HCT116 (cell line): ENCODE results near the gene TBC1D21. TPM values are rescaled to one million over a fixed set of nuclear protein-coding genes. Genes with fewer than 3 reads are reported as not detected.

ENCODE experiments used
- ATAC-seq: fragments of 200-7000 bp; cut with Tn5 transposase; 2 replicates; pipeline ENCODE4 v1.9.1; 2020; ENCODE audit warnings: mild to moderate bottlenecking, moderate library complexity
- BruUV-seq: library from RNA; stranded (reverse); fragments of 400-500 nt; replicated peaks from 2 replicates; lab custom pipeline; 2021; lab: Mats Ljungman, UMichigan
- CTCF ChIA-PET: fragments of 300-600 bp; sonication (Branson Sonifier 250); formaldehyde crosslinking; loops from one replicate; lab custom pipeline; 2021; ENCODE audit warnings: antibody characterized with exemption; lab: Charles Lee
- POLR2A ChIA-PET: fragments of 300-600, 350-600 bp; sonication (Branson Sonifier 250); formaldehyde crosslinking; loops from one replicate; lab custom pipeline; 2021; ENCODE audit warnings: antibody characterized with exemption; lab: Charles Lee
- RAD21 ChIA-PET, 2 experiments: fragments of 300-600 bp; sonication (Branson Sonifier 250); formaldehyde crosslinking; loops; one replicate each; lab custom pipeline; 2023; ENCODE audit warnings: low total read pairs in 2 of 2; ENCODE audit not compliant: uncharacterized antibody in 2 of 2, unreplicated experiment in 2 of 2, low non-redundant PET in 1 of 2; lab: Charles Lee
- DNase-seq: peaks from one replicate; pipeline ENCODE4 v3.0.0-alpha.2; 2010; ENCODE audit warnings: low read depth, low spot score
- H2AFZ ChIP-seq: fragments of 200-600 bp; shearing (Covaris generic), sonication (generic); 2 replicates; pipeline ENCODE4 v1.6.1; 2017; ENCODE audit warnings: low read depth, mixed run types, mixed read lengths, antibody characterized with exemption, low read length; ENCODE audit not compliant: poor library complexity, severe bottlenecking
- H3K27ac ChIP-seq: 2 replicates; pipeline ENCODE4 v1.5.1; 2012; ENCODE audit warnings: low read depth, low read length
- H3K27me3 ChIP-seq: fragments of 200-600 bp; sonication (generic); 2 replicates; pipeline ENCODE4 v1.6.1; 2016; ENCODE audit warnings: mixed run types, low read length, mixed read lengths; ENCODE audit not compliant: insufficient read depth
- H3K36me3 ChIP-seq, 2 experiments: fragments of 200-500 bp in 1 of 2; fragments of 200-600 bp in 1 of 2; sonication (Bioruptor generic) in 1 of 2; sonication (generic) in 1 of 2; 2 replicates each; pipeline versions ENCODE4 v1.5.1 to v1.6.1; 2014 to 2016; ENCODE audit warnings: low read length in 2 of 2, inconsistent platforms in 1 of 2, mixed read lengths in 1 of 2, mixed run types in 1 of 2; ENCODE audit not compliant: insufficient read depth in 2 of 2, control insufficient read depth in 1 of 2
- H3K4me1 ChIP-seq, 2 experiments: fragments of 200-600 bp in 1 of 2; sonication (generic) in 1 of 2; 2 replicates each; pipeline versions ENCODE4 v1.5.1 to v1.6.1; 2012 to 2017; ENCODE audit warnings: low read length in 2 of 2, inconsistent platforms in 1 of 2, mild to moderate bottlenecking in 1 of 2, mixed read lengths in 1 of 2, mixed run types in 1 of 2, moderate library complexity in 1 of 2; ENCODE audit not compliant: insufficient read depth in 2 of 2, control insufficient read depth in 1 of 2
- H3K4me2 ChIP-seq: fragments of 200-600 bp; sonication (generic); 2 replicates; pipeline ENCODE4 v1.6.1; 2017; ENCODE audit warnings: mixed run types, low read length, mixed read lengths
- H3K4me3 ChIP-seq, 2 experiments: fragments of 200-600 bp in 1 of 2; sonication (generic) in 1 of 2; replicated peaks in 1 of 2; 2 replicates each; pipeline ENCODE4 v1.5.1; 2011 to 2016; ENCODE audit warnings: low read length in 2 of 2, control low read depth in 1 of 2, low read depth in 1 of 2, mild to moderate bottlenecking in 1 of 2, mixed read lengths in 1 of 2, mixed run types in 1 of 2
- H3K79me2 ChIP-seq: fragments of 200-600 bp; sonication (generic); 2 replicates; pipeline ENCODE4 v1.6.1; 2017; ENCODE audit warnings: mild to moderate bottlenecking, mixed run types, low read length, moderate library complexity, mixed read lengths; ENCODE audit not compliant: insufficient read depth
- H3K9ac ChIP-seq: fragments of 200-600 bp; sonication (generic); 2 replicates; pipeline ENCODE4 v1.6.1; 2016; ENCODE audit warnings: low read length, mixed read lengths
- H3K9me2 ChIP-seq: fragments of 200-600 bp; sonication (generic), shearing (Covaris generic); 2 replicates; pipeline ENCODE4 v1.6.1; 2017; ENCODE audit warnings: mixed run types, mild to moderate bottlenecking, moderate library complexity; ENCODE audit not compliant: insufficient read depth
- H3K9me3 ChIP-seq, 2 experiments: fragments of 200-500 bp in 1 of 2; fragments of 200-600 bp in 1 of 2; sonication (Bioruptor generic) in 1 of 2; sonication (generic) in 1 of 2; 2 replicates each; pipeline ENCODE4 v1.6.1; 2014 to 2017; ENCODE audit warnings: low read length in 2 of 2, mixed read lengths in 2 of 2, inconsistent platforms in 1 of 2, low read depth in 1 of 2, mild to moderate bottlenecking in 1 of 2, mixed run types in 1 of 2, moderate library complexity in 1 of 2; ENCODE audit not compliant: control insufficient read depth in 1 of 2, insufficient read depth in 1 of 2
- H4K20me1 ChIP-seq: fragments of 200-600 bp; sonication (generic), shearing (Covaris generic); 2 replicates; pipeline ENCODE4 v1.6.1; 2017; ENCODE audit warnings: mixed run types, mild to moderate bottlenecking, moderate library complexity; ENCODE audit not compliant: insufficient read depth
- ATF3 ChIP-seq: IDR thresholded peaks from 2 replicates; pipeline ENCODE4 v1.6.1; 2012
- EZH2 ChIP-seq: fragments of 200-600 bp; sonication (generic); IDR thresholded peaks from 2 replicates; pipeline ENCODE4 v1.6.1; 2017; ENCODE audit warnings: antibody characterized with exemption, mixed run types
- EZH2phosphoT487 ChIP-seq: fragments of 200-600 bp; IDR thresholded peaks from 2 replicates; pipeline ENCODE4 v1.6.1; 2018; ENCODE audit warnings: antibody characterized with exemption, borderline replicate concordance
- FOSL1 ChIP-seq: IDR thresholded peaks from 2 replicates; pipeline ENCODE4 v1.6.1; 2012; ENCODE audit warnings: low read depth
- POLR2A ChIP-seq: IDR thresholded peaks from 2 replicates; pipeline ENCODE4 v1.7.0; 2011; ENCODE audit warnings: borderline replicate concordance; ENCODE audit not compliant: insufficient read depth, insufficient read length; ENCODE audit errors: extremely low read depth
- POLR2AphosphoS5 ChIP-seq: IDR thresholded peaks from 2 replicates; pipeline ENCODE4 v1.6.1; 2011; ENCODE audit warnings: mild to moderate bottlenecking, low read depth, low read length, moderate library complexity
- SP1 ChIP-seq: IDR thresholded peaks from 2 replicates; pipeline ENCODE4 v1.6.1; 2012; ENCODE audit warnings: low read depth
- SRF ChIP-seq: IDR thresholded peaks from 2 replicates; pipeline ENCODE4 v1.6.1; 2012; ENCODE audit warnings: low read depth
- ZNF274 ChIP-seq: fragments of 200-500 bp; sonication (Bioruptor generic); IDR thresholded peaks from 2 replicates; pipeline ENCODE4 v1.6.1; 2014; ENCODE audit warnings: mild to moderate bottlenecking, low read depth, low read length, inconsistent platforms
- intact Hi-C: fragments of 100-400 bp; cut with micrococcal nuclease; formaldehyde crosslinking; loops from 2 replicates; pipeline ENCODE4 v1.10.0; 2022
- total RNA-seq: library from RNA; stranded (reverse); gene quantifications from one replicate; pipeline ENCODE4 v1.2.1, GENCODE V29; 2021; ENCODE audit not compliant: unreplicated experiment

TBC1D21 gene
- total RNA-seq, 1 experiment from 2014 or later = not detected

DNA sequence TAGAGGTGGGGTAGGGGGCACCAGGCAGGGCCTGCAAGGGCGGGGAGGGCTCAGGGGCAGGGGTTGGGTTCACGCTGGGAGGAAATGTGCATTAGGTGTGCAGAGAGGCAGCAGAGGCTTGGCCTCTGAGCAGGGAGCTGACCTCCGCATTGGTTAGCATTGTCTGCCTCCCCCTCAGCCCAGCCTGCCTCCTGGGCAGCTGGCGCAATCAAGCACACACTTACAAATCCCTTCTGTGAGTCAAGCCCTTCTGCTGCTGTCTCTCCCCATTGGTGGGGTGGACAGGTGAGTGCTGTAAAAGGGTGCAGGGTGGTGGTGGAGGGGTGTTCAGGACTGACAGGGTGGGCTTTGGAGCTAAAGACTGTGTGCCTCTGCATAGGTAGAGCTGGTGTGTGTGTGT, 62.2 kb downstream of the TBC1D21 start:
- Histone ChIP-seq H3K9ac (no peak overlapping the region), H3K27ac (no peak overlapping the region), H2AFZ (no peak overlapping the region), H3K9me2 (no peaks in the 10 kb centered on the region), H3K27me3 (no peaks in the 10 kb centered on the region), H3K4me3 (no peak overlapping the region), H3K36me3 (no peaks in the 10 kb centered on the region), H3K79me2 (no peaks in the 10 kb centered on the region), H3K4me2 (no peak overlapping the region), H3K9me3 (no peaks in the 10 kb centered on the region), H3K4me1 (peaks cover 0 to 1% of the 10 kb centered on the region in 2 experiments; a peak in 1 of 4 replicates), H4K20me1 (no peaks in the 10 kb centered on the region)
- no peak for DNase-seq
- intact Hi-C loops = no loop called here
- ChIA-PET POLR2A (interaction anchor here (0.6 kb wide), 1 partner anchor 18 kb away, joined by 3 read pairs; no protein-coding TSS in a partner anchor), RAD21 (no interaction called here), CTCF (interaction anchor here (1.0 to 1.9 kb wide), 3 partner anchors 8 to 61 kb away, joined by 3 to 9 read pairs (median 4); no protein-coding TSS in a partner anchor)
- TF ChIP-seq POLR2A = no peak
- BruUV-seq = no TSS peak
- no peak for ATAC-seq

DNA sequence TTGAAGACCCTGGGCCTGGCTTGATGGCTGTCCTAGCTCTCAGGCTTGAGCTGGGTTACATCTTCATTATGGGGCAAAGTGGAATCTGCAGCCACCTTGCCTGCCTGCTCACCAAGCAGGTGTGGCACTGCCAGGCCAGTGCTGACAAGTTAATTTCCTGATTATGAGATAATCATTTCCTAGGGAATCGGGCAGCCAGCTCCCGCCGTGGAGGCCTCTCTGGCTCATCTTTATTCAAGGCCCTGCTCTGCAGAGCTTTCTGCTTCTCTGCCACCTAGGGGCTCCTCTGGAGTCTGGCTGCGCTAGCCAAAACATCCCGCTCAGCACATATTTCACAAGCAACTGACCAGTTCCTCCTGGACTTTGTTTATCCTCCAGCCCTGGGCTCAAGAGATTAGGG, 62.8 kb downstream of the TBC1D21 start:
- CTCF ChIA-PET = interaction anchor here (1.0 to 1.9 kb wide), 3 partner anchors 8 to 62 kb away, joined by 3 to 9 read pairs (median 4); no protein-coding TSS in a partner anchor

More for the DNA sequence above, 62.8 kb downstream of the TBC1D21 start:
- no peaks in the 10 kb centered on the region for H3K9me3 ChIP-seq
- BruUV-seq = no TSS peak
- POLR2A ChIA-PET = interaction anchor here (0.6 kb wide), 1 partner anchor 18 kb away, joined by 3 read pairs; no protein-coding TSS in a partner anchor
- ATAC-seq = no peak
- no peak overlapping the region for H3K4me3 ChIP-seq
- H3K79me2 ChIP-seq = no peaks in the 10 kb centered on the region
- peaks cover 0 to 8% of the 10 kb centered on the region in 2 experiments; a peak in 2 of 4 replicates for H3K4me1 ChIP-seq
- H2AFZ ChIP-seq = no peak overlapping the region
- no peaks in the 10 kb centered on the region for H3K36me3 ChIP-seq
- no peak for DNase-seq
- intact Hi-C loops = no loop called here
- H3K27me3 ChIP-seq = no peaks in the 10 kb centered on the region
- H3K9me2 ChIP-seq = no peaks in the 10 kb centered on the region
- no peaks in the 10 kb centered on the region for H4K20me1 ChIP-seq
- H3K27ac ChIP-seq = no peak overlapping the region
- RAD21 ChIA-PET = no interaction called here
- no peak overlapping the region for H3K4me2 ChIP-seq
- no peak overlapping the region for H3K9ac ChIP-seq
- TF ChIP-seq ATF3 = no peak
- TF ChIP-seq SRF = no peak
- no peak for TF ChIP-seq FOSL1
- no peak for TF ChIP-seq ZNF274
- no peak for TF ChIP-seq POLR2AphosphoS5
- no peak for TF ChIP-seq EZH2phosphoT487
- no peak for TF ChIP-seq SP1
- no peak for TF ChIP-seq EZH2
